Activated CD4-positive, alpha-beta T cell treated with anti-CD3 and anti-CD28 coated beads, Interleukin-2, Interleukin-4, amounts not matched to agents 100 ng/mL and 50 ng/mL, durations not matched to agents 16 hours and 8 hours (primary cell): ENCODE data around the gene VSIG10.

Experiments used
- DNase-seq: peaks from one replicate; pipeline ENCODE4 v3.0.0-alpha.2; 2020; ENCODE audit warnings: low spot score

The VSIG10 gene

DNA sequence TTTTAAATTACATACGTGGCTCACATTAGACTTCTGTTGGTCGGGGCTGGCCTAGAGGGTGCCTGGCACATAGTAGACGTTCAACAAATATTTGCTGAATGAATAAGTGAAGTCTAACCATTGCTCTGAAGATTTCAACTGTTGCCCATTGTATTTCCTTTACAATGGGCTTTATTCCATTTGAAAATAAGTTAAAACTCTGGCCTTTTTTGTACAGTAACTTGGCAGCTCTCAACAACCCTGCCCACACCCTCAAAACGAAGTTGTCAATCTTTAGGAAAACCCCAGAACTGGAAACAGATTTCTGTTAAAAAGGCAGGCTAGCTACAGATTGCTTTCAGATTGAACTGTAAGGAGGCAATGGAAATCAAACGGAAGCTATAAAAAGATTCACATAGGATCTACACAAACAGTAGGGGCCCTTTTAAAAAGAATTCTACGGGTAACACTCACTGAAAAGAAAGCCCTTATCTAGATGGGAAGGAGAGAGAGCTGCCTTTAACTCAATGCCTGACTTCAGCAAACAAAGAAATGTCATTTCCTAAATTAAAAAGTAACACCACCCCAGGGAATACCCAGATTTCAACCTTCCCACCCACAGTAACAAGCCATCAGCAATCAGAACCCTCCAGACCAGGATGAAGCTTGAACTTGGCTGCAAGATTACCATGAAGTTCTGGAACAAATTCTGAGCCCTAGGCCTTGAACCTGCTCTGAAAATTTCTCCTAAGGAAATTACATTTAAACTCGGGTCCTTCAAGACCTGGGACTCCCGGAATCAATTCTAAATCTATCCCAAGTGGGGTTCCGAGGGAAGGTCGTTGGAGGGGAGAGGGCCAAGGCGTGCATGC is 44.2 kb downstream of the VSIG10 start:
- DNase-seq = no peak

GRCh38 chr12:118058881-118059280 is 44.9 kb downstream of the VSIG10 start:
- DNase-seq = no peak

GRCh38 chr12:118058227-118058626 is 45.6 kb downstream of the VSIG10 start:
- no peak for DNase-seq

DNA sequence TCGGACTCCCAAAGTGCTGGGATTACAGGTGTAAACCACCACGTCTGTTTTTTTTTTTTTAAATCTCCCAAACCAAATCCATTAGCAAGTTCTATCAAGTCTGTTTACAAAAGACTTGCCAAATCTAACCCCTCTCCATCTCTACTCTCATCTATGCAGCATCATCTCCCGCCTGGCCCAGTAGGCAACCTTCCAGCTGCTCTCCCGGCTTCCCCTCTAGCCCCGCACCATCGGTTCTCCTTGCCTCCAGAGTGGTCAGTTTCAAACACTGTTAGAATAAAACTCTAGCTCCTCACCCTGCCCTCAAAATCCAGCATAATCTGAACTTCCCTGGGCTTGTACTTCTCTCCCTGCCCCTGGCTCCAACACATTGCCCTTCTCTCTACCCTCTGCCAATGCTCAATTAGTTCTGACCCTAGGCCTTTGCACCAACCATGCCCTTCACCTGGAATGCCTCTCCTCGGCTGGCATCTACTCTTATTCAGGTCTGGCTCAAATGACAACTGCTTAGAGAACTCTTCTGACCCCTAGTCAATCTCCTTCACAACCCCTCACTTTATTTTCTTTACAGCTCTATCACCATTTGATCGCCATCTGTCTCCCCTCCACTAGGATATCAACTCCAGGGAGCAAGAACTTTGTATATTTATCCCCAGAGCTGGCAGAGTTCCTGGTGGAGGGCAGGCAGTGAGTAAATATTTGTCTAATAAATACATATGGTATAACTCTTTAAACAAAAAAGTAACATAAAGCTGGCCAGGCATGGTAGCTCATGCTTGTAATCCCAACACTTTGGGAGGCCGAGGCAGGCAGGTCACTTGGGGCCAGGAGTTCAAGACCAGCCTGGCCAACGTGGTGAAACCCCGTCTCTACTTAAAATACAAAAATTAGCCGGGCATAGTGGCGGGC is 47.7 kb downstream of the VSIG10 start:
- DNase-seq = no peak

DNA sequence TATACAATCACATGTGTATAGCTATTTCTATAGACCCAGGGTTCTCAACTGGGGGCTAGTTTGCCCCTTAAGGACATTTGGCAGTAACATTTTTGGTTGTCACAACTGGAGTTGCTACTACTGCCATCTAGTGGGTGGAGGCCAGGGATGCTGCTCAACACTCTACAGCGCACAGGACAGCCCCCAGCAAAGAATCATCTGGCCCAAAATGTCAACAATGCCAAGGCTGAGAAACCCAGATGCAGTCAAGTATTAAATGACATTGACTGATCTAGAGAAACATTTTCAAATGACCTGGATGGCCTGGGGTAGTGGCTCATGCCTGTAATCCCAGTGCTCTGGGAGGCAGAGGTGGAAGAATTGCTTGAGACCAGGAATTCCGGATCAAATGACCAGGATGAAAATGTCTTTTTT is 48.7 kb downstream of the VSIG10 start:
- DNase-seq = peak; percentile 84

DNA sequence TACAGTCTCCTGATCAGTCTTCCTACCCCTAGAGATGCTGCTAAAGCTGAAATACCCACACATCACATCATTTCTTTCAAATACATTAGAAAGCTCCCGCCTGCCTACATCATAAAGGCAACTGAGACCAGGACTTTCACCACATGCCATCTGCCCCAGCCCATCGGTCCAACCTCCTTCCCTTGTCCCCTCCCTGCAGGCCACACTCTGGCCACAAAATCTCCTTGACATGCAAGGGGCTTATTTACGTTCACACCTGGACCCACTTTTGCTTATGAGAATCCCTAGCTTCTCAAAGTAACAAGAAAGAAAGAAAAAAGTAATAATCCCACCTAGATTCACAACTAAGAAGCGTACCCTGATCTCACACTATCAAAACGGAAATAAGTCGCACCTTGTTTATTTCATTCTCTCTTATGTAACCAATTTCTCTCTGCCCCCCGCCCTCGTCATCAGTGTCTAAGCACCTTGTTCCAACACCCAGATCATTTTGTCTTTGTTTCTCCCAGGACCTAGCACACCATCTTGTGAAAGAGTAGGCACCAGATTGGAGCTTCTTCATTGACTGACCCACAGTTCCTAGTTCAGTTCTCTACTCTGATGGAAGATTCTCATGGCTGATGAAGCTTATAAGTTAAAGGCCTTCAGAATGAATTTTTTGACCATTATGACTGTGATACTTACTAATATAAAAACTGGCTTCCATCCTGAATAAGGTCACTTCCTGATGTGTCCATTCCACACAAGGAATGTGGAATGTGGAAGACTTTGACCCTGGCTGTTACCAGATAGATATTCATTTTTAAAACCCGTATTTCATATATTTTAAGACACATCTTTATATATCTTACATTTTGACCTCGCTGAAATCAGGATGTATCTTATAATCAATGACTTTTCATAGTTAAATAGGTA is 50.5 kb downstream of the VSIG10 start:
- DNase-seq = no peak

DNA sequence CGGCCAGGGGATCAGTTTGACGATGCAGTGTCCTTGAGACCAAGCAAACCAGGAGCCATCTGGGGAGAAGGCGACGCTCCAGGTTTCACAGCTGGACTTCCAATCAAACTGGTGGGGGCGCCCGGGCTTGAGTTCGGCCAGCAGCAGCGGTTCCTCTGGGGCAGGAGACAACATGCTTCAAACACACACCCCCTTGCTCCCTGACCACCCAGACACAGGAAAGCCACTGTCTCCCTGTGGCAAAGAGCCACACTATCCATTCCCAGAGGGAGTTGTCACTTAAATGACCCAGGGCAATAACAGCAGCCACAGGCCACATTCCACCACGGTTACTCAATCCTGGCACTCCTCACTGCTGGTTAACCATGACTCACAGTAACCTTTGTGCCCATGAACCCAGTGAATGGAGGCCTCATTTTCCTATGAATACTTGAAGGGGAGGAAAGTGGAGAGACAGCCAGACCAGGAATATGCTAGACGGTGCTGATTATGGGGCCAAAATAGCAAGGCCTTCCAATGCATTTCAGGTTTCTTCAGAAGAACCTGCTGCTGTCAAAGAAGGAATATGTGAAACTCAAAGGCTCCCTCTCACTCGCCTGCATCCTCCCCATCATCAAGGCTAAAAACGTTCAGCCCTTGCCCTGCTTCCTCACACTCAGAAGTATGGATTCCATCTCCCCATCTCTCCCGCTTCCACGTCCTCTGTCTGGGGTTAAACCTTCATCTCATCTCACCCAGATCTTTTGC is 51.3 kb downstream of the VSIG10 start:
- peak; percentile 51 for DNase-seq

DNA sequence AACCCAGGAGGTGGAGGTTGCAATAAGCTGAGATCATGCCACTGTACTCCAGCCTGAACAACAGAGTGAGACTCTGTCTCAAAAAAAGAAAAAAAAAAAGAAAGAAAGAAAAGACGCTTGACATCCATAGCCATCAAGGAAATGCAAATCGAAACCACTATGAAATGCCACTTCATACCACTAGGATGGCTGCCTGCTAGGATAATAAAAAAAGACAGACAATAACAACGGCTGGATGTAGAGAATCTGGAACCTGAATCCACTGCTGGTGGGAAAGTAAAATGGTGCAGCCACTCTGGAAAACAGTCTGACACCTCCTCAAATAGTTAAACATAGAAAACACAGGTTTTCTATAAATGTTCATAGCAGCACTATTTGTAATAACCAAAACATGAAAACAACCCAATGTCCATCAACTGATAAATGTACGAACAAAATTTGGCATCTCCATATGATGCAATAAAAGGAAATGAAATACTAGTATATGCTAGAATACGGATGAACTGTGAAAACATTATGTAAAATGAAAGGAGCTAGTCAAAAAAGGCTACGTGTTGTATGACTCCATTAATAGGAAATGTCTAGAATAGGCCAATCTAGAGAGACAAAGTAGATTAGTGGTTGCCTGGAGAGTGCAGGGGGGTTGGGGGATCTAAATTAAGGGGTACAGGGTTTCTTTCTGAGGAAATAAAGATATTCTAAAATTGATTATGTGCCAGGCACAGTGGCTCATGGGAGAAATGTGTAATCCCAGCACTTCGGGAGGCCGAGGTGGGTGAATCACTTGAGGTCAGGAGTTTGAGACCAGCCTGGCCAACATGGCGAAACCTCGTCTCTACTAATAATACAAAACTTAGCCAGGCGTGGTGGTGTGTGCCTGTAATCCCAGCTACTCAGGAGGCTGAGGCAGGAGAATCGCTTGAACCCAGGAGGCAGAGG is 52.6 kb downstream of the VSIG10 start:
- no peak for DNase-seq

DNA sequence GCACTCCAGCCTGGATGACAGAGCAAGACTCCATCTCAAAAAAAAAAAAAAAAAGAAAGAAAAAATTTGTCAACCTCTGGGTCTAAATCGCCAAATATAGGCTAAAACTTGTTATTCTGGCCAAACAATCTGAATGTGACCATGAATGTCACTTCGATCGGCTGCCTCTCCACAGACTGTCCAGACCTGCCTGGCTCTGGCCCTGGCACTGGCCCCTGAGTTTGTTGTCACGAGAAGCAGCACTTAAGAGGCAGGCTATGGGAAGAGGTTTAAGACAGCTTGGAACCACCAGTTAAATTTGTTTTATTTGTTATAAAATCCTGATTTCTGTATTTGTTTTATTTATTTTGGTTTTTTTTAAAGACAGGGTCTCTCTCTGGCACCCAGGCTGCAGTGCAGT is 57.4 kb downstream of the VSIG10 start:
- DNase-seq = no peak

- DNase-seq = no peak
Observed at GRCh38 chr12:118044577-118044976, 59.2 kb downstream of the VSIG10 start.

- DNase-seq = no peak
Observed at GRCh38 chr12:118044075-118044474, 59.7 kb downstream of the VSIG10 start.

GRCh38 chr12:118042091-118042490 is 61.7 kb downstream of the VSIG10 start:
- DNase-seq = no peak

- DNase-seq = no peak
Observed at GRCh38 chr12:118038137-118038536, 65.7 kb downstream of the VSIG10 start.

DNA sequence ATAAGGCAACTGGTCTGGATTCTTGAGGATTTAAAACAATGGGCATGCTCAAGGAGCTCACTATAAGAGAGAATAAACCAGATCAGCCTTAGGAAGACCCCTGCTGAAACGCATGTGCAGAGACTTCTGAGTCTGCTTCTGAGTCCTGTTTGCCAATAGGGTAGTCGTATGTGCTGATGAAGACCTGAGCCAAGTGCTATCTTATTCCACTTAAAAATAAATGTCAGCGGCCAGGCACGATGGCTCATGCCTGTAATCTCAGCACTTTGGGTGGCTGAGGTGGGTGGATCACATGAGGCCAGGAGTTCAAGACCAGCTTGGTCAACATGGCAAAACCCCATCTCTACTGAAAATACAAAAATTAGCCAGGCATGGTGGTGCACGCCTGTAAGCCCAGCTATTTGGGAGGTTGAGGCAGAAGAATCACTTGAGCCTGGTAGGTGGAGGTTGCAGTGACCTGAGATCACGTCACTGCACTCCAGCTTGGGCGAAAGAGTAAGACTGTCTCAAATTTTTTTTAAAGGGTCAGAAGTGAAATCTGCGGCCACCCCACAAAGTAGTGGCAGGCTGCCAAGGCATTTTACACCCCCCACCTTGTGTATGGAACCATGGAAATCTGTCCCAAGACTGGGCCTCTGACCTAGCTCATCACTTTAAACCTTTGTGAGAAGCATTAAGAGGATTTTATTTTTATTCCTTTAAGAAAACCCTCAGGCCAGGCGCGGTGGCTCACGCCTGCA is 67.0 kb downstream of the VSIG10 start:
- no peak for DNase-seq

DNA sequence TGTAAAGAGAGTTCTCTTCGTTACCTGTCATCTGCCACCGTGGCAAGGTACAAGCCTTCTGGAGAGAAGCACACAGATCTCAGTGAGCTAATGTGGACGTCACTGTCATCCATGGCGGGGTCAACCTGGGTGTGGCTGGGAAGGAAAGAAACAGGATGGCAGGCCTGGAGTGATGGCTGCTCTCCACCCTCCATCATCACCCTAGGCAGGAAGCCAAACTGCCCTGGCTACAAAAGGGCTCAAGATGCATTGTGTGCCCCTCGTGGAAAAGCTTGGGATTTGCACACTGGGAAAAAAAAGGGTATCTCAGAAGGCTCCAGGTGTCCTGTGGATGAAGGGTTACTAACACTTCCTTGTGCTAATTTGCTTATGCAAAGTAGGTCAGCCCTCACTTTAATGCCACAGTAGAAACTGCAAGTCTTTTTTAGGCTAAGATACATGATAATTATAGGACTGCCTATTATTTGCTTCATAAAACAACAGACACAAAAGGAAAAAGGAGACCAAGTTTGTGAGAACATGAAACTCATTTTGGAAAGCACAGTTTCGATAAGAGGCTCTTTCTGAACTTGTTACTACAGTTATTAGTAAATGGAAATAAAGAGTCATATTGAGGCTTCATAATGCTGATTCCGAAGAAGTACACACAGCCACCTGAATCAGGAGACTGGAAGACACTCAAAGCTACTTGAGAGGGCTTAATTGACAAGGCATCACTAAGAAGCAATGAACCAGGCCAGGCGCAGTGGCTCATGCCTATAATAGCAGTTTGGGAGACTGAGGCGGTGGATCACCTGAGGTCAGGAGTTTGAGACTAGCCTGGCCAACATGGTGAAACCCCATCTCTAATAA is 68.4 kb downstream of the VSIG10 start:
- peak; percentile 87 for DNase-seq

DNA sequence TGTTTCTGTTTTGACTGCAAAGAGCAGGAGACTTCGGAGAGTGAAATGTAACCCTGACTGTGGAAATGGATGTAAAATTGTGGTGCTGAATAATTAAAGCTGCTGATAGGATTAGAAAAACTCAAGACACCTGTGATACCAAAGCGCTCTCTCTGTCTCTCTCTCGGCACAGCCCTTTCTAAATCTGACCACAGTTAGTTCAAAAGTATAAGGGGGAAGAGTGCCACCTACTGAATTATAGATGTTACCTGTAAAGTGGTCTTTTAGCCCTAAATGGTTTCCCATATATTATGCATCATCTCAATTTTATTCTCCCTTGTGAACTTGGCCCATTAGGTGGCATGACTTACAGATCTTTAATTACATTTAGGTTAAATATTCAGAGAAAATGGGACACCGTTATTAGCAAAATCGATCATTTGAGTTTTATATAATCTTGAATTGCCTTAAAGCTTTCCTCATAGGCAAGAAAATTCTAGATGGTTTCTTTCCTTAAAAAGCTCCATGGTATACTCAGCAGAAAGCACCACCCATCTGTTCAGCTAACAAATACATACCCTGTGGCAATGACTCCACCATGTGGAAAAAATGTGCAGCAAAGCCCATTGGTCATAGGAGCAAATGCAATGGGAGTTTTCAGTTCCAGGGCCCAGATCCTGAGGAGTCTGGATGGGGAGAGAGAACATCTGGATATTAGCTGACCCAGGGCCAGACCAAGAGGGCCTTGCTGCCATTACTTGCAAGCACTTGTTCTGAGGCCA is 69.2 kb downstream of the VSIG10 start:
- no peak for DNase-seq

- no peak for DNase-seq
Observed at GRCh38 chr12:118033902-118034301, 69.9 kb downstream of the VSIG10 start.

- no peak for DNase-seq
Observed at GRCh38 chr12:118033323-118033722, 70.5 kb downstream of the VSIG10 start.
